HEK293T (cell line): Measurements from ENCODE around the gene C11orf24.

Source experiments
- ARNT ChIP-seq: fragments of 450-650 bp; IDR thresholded peaks from 2 replicates; pipeline ENCODE4 v1.6.1; 2017; ENCODE audit warnings: mild to moderate bottlenecking
- BHLHE40 ChIP-seq: fragments of 450-650 bp; IDR thresholded peaks from 2 replicates; pipeline ENCODE4 v1.6.1; 2016; ENCODE audit warnings: mild to moderate bottlenecking, moderate library complexity, borderline replicate concordance
- CTBP1 ChIP-seq: fragments of 450-650 bp; IDR thresholded peaks from 2 replicates; pipeline ENCODE4 v1.6.1; 2016; ENCODE audit warnings: borderline replicate concordance
- ELF4 ChIP-seq: fragments of 450-650 bp; IDR thresholded peaks from 2 replicates; pipeline ENCODE4 v1.6.1; 2017; ENCODE audit warnings: antibody characterized with exemption
- FOXA1 ChIP-seq: fragments of 450-650 bp; IDR thresholded peaks from 2 replicates; pipeline ENCODE4 v1.6.1; 2016; ENCODE audit warnings: mild to moderate bottlenecking
- FOXK2 ChIP-seq: fragments of 450-650 bp; IDR thresholded peaks from 2 replicates; pipeline ENCODE4 v1.6.1; 2016; ENCODE audit warnings: mild to moderate bottlenecking
- FOXM1 ChIP-seq: fragments of 450-650 bp; IDR thresholded peaks from 2 replicates; pipeline ENCODE4 v1.6.1; 2017; ENCODE audit warnings: mild to moderate bottlenecking, borderline replicate concordance
- HDGF ChIP-seq: fragments of 450-650 bp; IDR thresholded peaks from 2 replicates; pipeline ENCODE4 v1.6.1; 2017; ENCODE audit warnings: antibody characterized with exemption, borderline replicate concordance
- LEF1 ChIP-seq: fragments of 450-650 bp; IDR thresholded peaks from 2 replicates; pipeline ENCODE4 v1.6.1; 2017; ENCODE audit warnings: mild to moderate bottlenecking, borderline replicate concordance
- NFRKB ChIP-seq: fragments of 450-650 bp; IDR thresholded peaks from 2 replicates; pipeline ENCODE4 v1.6.1; 2016; ENCODE audit warnings: mild to moderate bottlenecking, moderate library complexity
- SP1 ChIP-seq: fragments of 450-650 bp; IDR thresholded peaks from 2 replicates; pipeline ENCODE4 v1.6.1; 2017
- TF ChIP-seq, protein P1 (sequence below): fragments of 450-650 bp; IDR thresholded peaks from 2 replicates; pipeline ENCODE4 v1.6.1; 2016

DNA sequence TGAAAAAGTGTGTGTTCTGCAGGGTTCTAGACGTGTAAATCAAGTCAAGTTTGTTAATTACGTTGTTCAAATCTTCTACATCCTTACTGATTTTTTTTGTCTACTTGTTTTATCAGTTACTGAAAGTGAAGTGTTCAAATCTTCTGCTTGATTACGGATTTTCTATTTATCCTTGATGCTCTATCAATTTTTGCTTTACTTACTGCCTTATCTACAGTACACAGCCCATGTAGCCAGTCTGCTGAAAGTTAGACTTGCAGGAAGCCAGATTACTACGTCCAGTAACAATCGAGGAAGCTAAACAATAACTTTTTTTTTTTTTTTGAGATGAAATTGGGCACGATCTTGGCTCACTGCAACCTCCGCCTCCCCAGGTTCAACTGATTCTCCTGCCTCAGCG, 15.6 kb upstream of the C11orf24 start:
- TF ChIP-seq SP1, result no peak
- TF ChIP-seq FOXK2, result no peak
- TF ChIP-seq FOXA1, result no peak
- no peak for TF ChIP-seq CTBP1
- no peak for TF ChIP-seq NFRKB
- TF ChIP-seq FOXM1, result no peak
- TF ChIP-seq HDGF, result no peak
- TF ChIP-seq, protein P1, sequence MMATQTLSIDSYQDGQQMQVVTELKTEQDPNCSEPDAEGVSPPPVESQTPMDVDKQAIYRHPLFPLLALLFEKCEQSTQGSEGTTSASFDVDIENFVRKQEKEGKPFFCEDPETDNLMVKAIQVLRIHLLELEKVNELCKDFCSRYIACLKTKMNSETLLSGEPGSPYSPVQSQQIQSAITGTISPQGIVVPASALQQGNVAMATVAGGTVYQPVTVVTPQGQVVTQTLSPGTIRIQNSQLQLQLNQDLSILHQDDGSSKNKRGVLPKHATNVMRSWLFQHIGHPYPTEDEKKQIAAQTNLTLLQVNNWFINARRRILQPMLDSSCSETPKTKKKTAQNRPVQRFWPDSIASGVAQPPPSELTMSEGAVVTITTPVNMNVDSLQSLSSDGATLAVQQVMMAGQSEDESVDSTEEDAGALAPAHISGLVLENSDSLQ, result no peak
- no peak for TF ChIP-seq ELF4
- TF ChIP-seq LEF1, result no peak
- no peak for TF ChIP-seq ARNT
- TF ChIP-seq BHLHE40, result no peak
